Endothelial cell (in vitro differentiated cells): ENCODE results near the gene ABCA1. TPM values are rescaled to one million over a fixed set of nuclear protein-coding genes. Genes with fewer than 3 reads are reported as not detected.
A peak's percentile ranks its signal among the peaks of the same experiment; 100 is the strongest.

Experiments used
- DNase-seq: peaks from one replicate; pipeline ENCODE4 v3.0.0; 2021; ENCODE audit warnings: low spot score
- H3K27ac Mint-ChIP-seq: one replicate; pipeline ENCODE4 v1.8.0; 2021; ENCODE audit warnings: mixed read lengths, inconsistent platforms; ENCODE audit not compliant: unreplicated experiment
- H3K27me3 Mint-ChIP-seq: one replicate; pipeline ENCODE4 v1.8.0; 2021; ENCODE audit warnings: mild to moderate bottlenecking, moderate library complexity, mixed read lengths, inconsistent platforms; ENCODE audit not compliant: unreplicated experiment
- H3K36me3 Mint-ChIP-seq: one replicate; pipeline ENCODE4 v1.8.0; 2021; ENCODE audit warnings: mild to moderate bottlenecking, low read depth, mixed read lengths, inconsistent platforms; ENCODE audit not compliant: unreplicated experiment
- H3K4me1 Mint-ChIP-seq: one replicate; pipeline ENCODE4 v1.8.0; 2021; ENCODE audit warnings: mild to moderate bottlenecking, mixed read lengths, inconsistent platforms; ENCODE audit not compliant: unreplicated experiment
- H3K4me3 Mint-ChIP-seq: one replicate; pipeline ENCODE4 v1.8.0; 2021; ENCODE audit warnings: mild to moderate bottlenecking, mixed read lengths, inconsistent platforms; ENCODE audit not compliant: unreplicated experiment
- H3K9me3 Mint-ChIP-seq: one replicate; pipeline ENCODE4 v1.8.0; 2021; ENCODE audit warnings: mixed read lengths, inconsistent platforms; ENCODE audit not compliant: unreplicated experiment
- total RNA-seq: library from RNA; stranded (reverse); fragmentation: NEBNext Ultra II Directional; extraction: Animal tissue kit (Norgen Biotek cat#: 25700); gene quantifications from one replicate; pipeline ENCODE4 v1.2.1, GENCODE V29; 2021; ENCODE audit not compliant: unreplicated experiment
- TF ChIP-seq, protein P1 (sequence below): fragments of 200-600 bp; sonication (generic); IDR thresholded peaks from one replicate; pipeline ENCODE4 v1.5.0; 2021; ENCODE audit warnings: antibody characterized with exemption; ENCODE audit not compliant: unreplicated experiment

The ABCA1 gene
- total RNA-seq, 1 donor from 2014 or later: 171 TPM

DNA sequence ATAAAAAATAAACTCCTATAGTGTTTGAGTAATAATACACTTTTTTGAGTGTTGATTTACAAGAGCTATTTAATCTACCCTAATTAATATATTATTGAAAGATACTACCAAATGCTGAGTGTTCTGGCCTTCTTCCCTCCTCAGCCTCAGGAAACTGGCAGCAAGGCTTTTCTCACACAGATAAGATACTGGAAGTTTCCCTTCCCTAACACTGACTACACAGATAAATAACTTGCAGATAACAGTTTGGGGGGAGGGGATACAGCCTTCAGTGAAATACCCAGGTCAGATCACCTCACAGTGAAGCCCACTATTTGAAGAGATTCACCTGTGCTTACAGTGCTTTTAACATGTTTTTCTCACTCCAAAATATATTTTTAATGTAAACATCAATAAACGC, 182.1 kb downstream of the ABCA1 start:
- Mint-ChIP-seq H3K36me3 (no peaks in the 10 kb centered on the region), H3K27me3 (peaks cover 4% of the 10 kb centered on the region), H3K27ac (peak overlapping the region; percentile 73), H3K4me1 (peaks cover 24% of the 10 kb centered on the region), H3K4me3 (no peak overlapping the region), H3K9me3 (no peaks in the 10 kb centered on the region)
- no peak for DNase-seq
- TF ChIP-seq, protein P1, sequence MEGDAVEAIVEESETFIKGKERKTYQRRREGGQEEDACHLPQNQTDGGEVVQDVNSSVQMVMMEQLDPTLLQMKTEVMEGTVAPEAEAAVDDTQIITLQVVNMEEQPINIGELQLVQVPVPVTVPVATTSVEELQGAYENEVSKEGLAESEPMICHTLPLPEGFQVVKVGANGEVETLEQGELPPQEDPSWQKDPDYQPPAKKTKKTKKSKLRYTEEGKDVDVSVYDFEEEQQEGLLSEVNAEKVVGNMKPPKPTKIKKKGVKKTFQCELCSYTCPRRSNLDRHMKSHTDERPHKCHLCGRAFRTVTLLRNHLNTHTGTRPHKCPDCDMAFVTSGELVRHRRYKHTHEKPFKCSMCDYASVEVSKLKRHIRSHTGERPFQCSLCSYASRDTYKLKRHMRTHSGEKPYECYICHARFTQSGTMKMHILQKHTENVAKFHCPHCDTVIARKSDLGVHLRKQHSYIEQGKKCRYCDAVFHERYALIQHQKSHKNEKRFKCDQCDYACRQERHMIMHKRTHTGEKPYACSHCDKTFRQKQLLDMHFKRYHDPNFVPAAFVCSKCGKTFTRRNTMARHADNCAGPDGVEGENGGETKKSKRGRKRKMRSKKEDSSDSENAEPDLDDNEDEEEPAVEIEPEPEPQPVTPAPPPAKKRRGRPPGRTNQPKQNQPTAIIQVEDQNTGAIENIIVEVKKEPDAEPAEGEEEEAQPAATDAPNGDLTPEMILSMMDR: no peak

DNA sequence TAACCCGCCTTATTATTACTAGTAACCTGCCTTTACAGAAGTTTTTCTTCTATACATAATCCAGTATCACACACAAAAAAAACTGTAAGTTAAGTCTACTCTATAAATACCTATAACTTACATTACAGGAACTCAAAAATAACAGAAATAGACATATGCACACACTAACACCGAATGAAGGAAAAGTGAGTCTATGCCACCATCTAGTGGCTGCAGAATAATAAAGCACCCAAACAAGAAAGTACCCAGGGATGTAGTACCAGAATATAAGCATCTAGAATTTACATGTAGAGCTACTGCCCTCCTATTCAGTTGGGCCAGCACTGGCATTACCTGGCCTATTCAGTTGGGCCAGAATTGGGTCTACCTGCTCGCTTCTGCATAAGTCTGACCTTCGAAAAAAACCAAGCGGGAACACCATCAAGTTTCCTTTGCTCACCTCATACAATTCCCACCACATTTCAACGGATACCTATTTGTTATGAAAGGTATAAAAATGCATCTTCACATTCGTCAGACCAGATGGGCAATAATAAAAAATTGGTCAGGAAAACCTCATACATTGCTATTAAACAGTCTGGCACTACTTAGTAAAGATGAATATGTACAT, 184.5 kb downstream of the ABCA1 start:
- H3K4me3 Mint-ChIP-seq: no peak overlapping the region
- H3K36me3 Mint-ChIP-seq: no peaks in the 10 kb centered on the region
- peak; percentile 51 for DNase-seq
- no peak overlapping the region for H3K27ac Mint-ChIP-seq
- H3K9me3 Mint-ChIP-seq: no peaks in the 10 kb centered on the region
- TF ChIP-seq, protein P1: peak; percentile 64
- peaks cover 4% of the 10 kb centered on the region for H3K27me3 Mint-ChIP-seq
- H3K4me1 Mint-ChIP-seq: peaks cover 17% of the 10 kb centered on the region

DNA sequence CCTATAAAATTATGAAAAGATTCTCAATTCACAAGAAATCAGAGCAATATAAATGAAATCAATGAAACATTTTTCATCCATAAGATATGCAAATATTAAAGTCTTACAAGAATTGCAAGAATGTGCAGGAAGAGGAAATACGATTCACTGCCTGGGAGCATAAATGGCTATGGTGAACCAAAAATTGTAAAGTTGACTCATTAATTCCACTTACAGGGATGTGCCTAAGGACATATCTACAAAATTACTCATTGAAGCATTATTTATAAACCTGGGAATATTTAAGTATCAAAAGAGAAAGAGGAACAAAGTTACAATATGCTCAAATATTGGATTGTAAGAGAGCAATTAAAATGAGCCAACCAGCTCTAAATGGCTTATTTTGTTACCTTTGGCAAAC, 187.3 kb downstream of the ABCA1 start:
- Mint-ChIP-seq H3K27me3 (no peaks in the 10 kb centered on the region), H3K36me3 (no peaks in the 10 kb centered on the region), H3K9me3 (no peaks in the 10 kb centered on the region), H3K4me1 (no peaks in the 10 kb centered on the region), H3K4me3 (no peak overlapping the region), H3K27ac (no peak overlapping the region)
- no peak for DNase-seq
- TF ChIP-seq, protein P1: no peak

DNA sequence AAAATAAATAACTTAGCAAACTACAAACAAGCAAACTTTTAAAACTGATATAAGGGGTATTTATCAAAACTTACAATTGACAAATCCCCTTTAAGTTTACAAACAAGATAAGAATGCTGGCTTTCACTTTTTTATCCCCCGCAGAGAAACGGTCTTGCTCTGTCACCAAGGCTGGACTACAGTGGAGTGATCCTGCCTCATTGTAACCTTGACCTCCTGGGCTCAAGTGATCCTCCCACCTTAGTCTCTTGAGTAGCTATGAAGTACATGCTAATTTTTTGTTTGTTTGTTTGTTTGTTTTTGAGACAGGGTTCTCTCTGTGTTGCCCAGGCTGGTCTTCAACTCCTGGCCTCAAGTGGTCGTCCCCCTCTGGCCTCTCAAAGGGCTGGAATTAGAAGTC, 189.5 kb downstream of the ABCA1 start:
- Mint-ChIP-seq H3K27ac (no peak overlapping the region), H3K9me3 (no peaks in the 10 kb centered on the region), H3K4me1 (no peaks in the 10 kb centered on the region), H3K27me3 (no peaks in the 10 kb centered on the region), H3K36me3 (no peaks in the 10 kb centered on the region), H3K4me3 (no peak overlapping the region)
- TF ChIP-seq, protein P1: no peak
- DNase-seq: no peak

Other genes starting within 250 kb of the ABCA1 start
- gene OR13D1, start 233.6 kb downstream of the ABCA1 start, total RNA-seq: not detected
- 25.1 TPM for gene NIPSNAP3A, start 180.5 kb downstream of the ABCA1 start, total RNA-seq
- gene NIPSNAP3B, start 164.0 kb downstream of the ABCA1 start, total RNA-seq: 2.3 TPM